GM21529 (cell line): Measurements from ENCODE around the gene GRPEL1.
"Not testable (repeated sequence)": the region's sequence is repeated elsewhere in the genome, so short reads cannot be mapped to it uniquely, and the experiment has no call there.

ENCODE experiments used
- ATAC-seq: cut with Tn5 transposase; IDR thresholded peaks from one replicate; pipeline ENCODE4 v1.9.1; 2021; ENCODE audit not compliant: unreplicated experiment

The GRPEL1 gene

GRCh38 chr4:7067452-7068278 is at the start of gene GRPEL1:
GRPEL1 (minus strand) TSS chr4:7068064; CDS start chr4:7068032, 32 bp downstream.
- peak; percentile 90 for ATAC-seq

- no peak for ATAC-seq
These were observed 48.8 kb upstream of the GRPEL1 start for GRCh38 chr4:7116705-7117104.

GRCh38 chr4:7115557-7116340 is 47.9 kb upstream of the GRPEL1 start:
- ATAC-seq: no peak

GRCh38 chr4:7112656-7113055 is 44.8 kb upstream of the GRPEL1 start:
- no peak for ATAC-seq

GRCh38 chr4:7111441-7111840 is 43.6 kb upstream of the GRPEL1 start:
- ATAC-seq: no peak

- ATAC-seq: no peak
These were observed 42.7 kb upstream of the GRPEL1 start for GRCh38 chr4:7110546-7110945.

GRCh38 chr4:7109169-7109568 is 41.3 kb upstream of the GRPEL1 start:
- ATAC-seq: no peak

GRCh38 chr4:7108660-7109059 is 40.8 kb upstream of the GRPEL1 start:
- ATAC-seq: no peak

- no peak for ATAC-seq
These were observed 40.3 kb upstream of the GRPEL1 start for GRCh38 chr4:7108046-7108625.

GRCh38 chr4:7107166-7107905 is 39.5 kb upstream of the GRPEL1 start:
- no peak for ATAC-seq

GRCh38 chr4:7105276-7105675 is 37.4 kb upstream of the GRPEL1 start:
- no peak for ATAC-seq

- no peak for ATAC-seq
These were observed 36.6 kb upstream of the GRPEL1 start for GRCh38 chr4:7104366-7105031.

GRCh38 chr4:7103607-7104365 is 35.9 kb upstream of the GRPEL1 start:
- ATAC-seq: no peak

- ATAC-seq: peak; percentile 89
These were observed 35.3 kb upstream of the GRPEL1 start for GRCh38 chr4:7103031-7103606.

GRCh38 chr4:7102516-7102909 is 34.6 kb upstream of the GRPEL1 start:
- ATAC-seq: not testable (repeated sequence)

GRCh38 chr4:7101692-7102515 is 34.0 kb upstream of the GRPEL1 start:
- ATAC-seq: peak; percentile 76

- no peak for ATAC-seq
These were observed 28.4 kb upstream of the GRPEL1 start for GRCh38 chr4:7096236-7096635.

GRCh38 chr4:7095611-7096155 is 27.8 kb upstream of the GRPEL1 start:
- ATAC-seq: no peak
